Heart left ventricle (tissue), 16 donors: ENCODE results near the gene SHANK3. TPM values are rescaled to one million over a fixed set of nuclear protein-coding genes. Genes with fewer than 3 reads are reported as not detected.

Source experiments
- ATAC-seq, 4 donors: fragments of 200-7000 bp; cut with Tn5 transposase; one replicate each; pipeline ENCODE4 v1.9.1; 2020 to 2022; ENCODE audit warnings: moderate library complexity in 4 of 4, mild to moderate bottlenecking in 3 of 4, moderate number of reproducible peaks in 1 of 4
- DNase-seq, 5 donors: peaks; one replicate each; pipeline ENCODE4 v3.0.0-alpha.2; 2020
- H3K27ac ChIP-seq, 12 donors: fragments of 200-600 bp; sonication (generic) in 4 of 12; one replicate each; pipeline versions ENCODE4 v1.5.0 to v1.8.0; 2016 to 2022; ENCODE audit warnings: mild to moderate bottlenecking in 2 of 12
- H3K27me3 ChIP-seq, 9 donors: fragments of 200-600 bp; sonication (generic) in 2 of 9; one replicate each; pipeline versions ENCODE4 v1.5.1 to v1.8.0; 2016 to 2022; ENCODE audit warnings: mild to moderate bottlenecking in 3 of 9
- H3K36me3 ChIP-seq, 9 donors: fragments of 200-600 bp; sonication (generic) in 2 of 9; one replicate each; pipeline versions ENCODE4 v1.5.0 to v1.8.0; 2018 to 2022; ENCODE audit warnings: mild to moderate bottlenecking in 2 of 9
- H3K4me1 ChIP-seq, 12 donors: fragments of 200-600 bp; sonication (generic) in 4 of 12; one replicate each; pipeline versions ENCODE4 v1.5.0 to v1.8.0; 2016 to 2022; ENCODE audit warnings: mild to moderate bottlenecking in 3 of 12
- H3K4me3 ChIP-seq, 12 donors: fragments of 200-600 bp; sonication (generic) in 4 of 12; one replicate each; pipeline versions ENCODE4 v1.5.0 to v1.8.0; 2017 to 2022; ENCODE audit warnings: mild to moderate bottlenecking in 9 of 12, moderate library complexity in 4 of 12
- H3K9me3 ChIP-seq, 12 donors: fragments of 200-600 bp; sonication (generic) in 4 of 12; one replicate each; pipeline versions ENCODE4 v1.5.0 to v1.8.0; 2016 to 2022; ENCODE audit warnings: mild to moderate bottlenecking in 1 of 12
- CTCF ChIP-seq, 12 donors: fragments of 200-600 bp; sonication (generic) in 4 of 12; IDR thresholded peaks; one replicate each; pipeline versions ENCODE4 v1.5.0 to v1.8.0; 2018 to 2022; ENCODE audit warnings: antibody characterized with exemption in 12 of 12, mild to moderate bottlenecking in 5 of 12
- POLR2A ChIP-seq, 2 donors: fragments of 450-650 bp; IDR thresholded peaks; one replicate each; pipeline ENCODE4 v1.6.1; 2017; ENCODE audit warnings: antibody characterized with exemption in 2 of 2, mild to moderate bottlenecking in 2 of 2, moderate library complexity in 2 of 2
- WGBS, 4 donors: extraction: QIAGEN DNeasy Blood & Tissue Kit in 2 of 4; methylation state at CpG; one replicate each; pipeline versions ENCODE4 v1.1.5 to v1.1.7; 2013 to 2018; 5-methylcytosine and 5-hydroxymethylcytosine counted together
- intact Hi-C, 10 donors: fragments of 100-400 bp; cut with DNase I; formaldehyde crosslinking; loops; one replicate each; pipeline versions ENCODE4 v1.11.1 to v1.14.2; 2022
- polyA plus RNA-seq, 2 donors: library from polyadenylated mRNA; stranded (reverse); fragments of 200-250 nt; gene quantifications; one replicate each; pipeline ENCODE4 v1.2.3, GENCODE V29; 2013
- total RNA-seq, 9 donors: library from RNA; depleted of rRNA in 2 of 9; stranded (reverse); fragments of >200 nt in 2 of 9; fragmentation: NEBNext Ultra II Directional in 3 of 9; extraction: Animal tissue kit (Norgen Biotek cat#: 25700) in 3 of 9; gene quantifications; one replicate each; pipeline versions ENCODE4 v1.1.0 to v1.2.4, GENCODE V29; 2016 to 2023
- donor health status: ischemic (EF 13 %, LVEDD 7.1; RV severe dilation, severe dysfunction).
- donor health status: healthy with polysubstance abuse.
- donor health status: DM: no; HTN: yes; CAD: no.
- donor health status: DM: no; HTN: no; CAD: no.
- donor health status: ischemic (EF 25% LVEDD 6.9; RV normal size, moderate dysfunction).
- donor health status: ischemic (EF 25% LVEDD 5.7; RV mildly dilated, moderate dysfunction).
- donor health status: healthy.
- donor health status: DM: yes; HTN: yes; CAD: no.
- donor health status: ischemic (EF 35%, LVEDD 5.7; RV mildly dilated, moderate dysfunction).
- donor health status: nonischemic (EF 11% LVEDD 7.7; RV severe dilation, severe dysfunction).
- donor health status: DM: yes; HTN: yes; CAD: no.
- donor health status: PGD.
- donor health status: ischemic (EF 29% LVEDD 5.4; RV normal size, mild dysfunction).
- donor health status: nonischemic (EF 23%, LVEDD 6.1; RV moderate dilation, normal function).

The SHANK3 gene
- total and polyA plus RNA-seq, 11 donors = 11.3 to 36.0 (median 21.9) TPM

- Histone ChIP-seq H3K4me3 (no peak overlapping the region), H3K36me3 (peaks cover 0 to 44% (median 8%) of the 10 kb centered on the region in 9 donors), H3K9me3 (no peaks in the 10 kb centered on the region), H3K27ac (peak overlapping the region in 1 of 12 donors; percentile 53), H3K27me3 (no peaks in the 10 kb centered on the region), H3K4me1 (peaks cover 0 to 55% (median 27%) of the 10 kb centered on the region in 12 donors)
- intact Hi-C loops = loop anchor here in 2 of 10 donors (5.0 kb wide), 3 partner anchors 34 to 84 kb away; partner anchors contain the start of genes ARSA (in 1 of the 2) and SHANK3 (in 1 of the 2)
- no peak for ATAC-seq
- WGBS, 4 donors = 88 to 96% (median 95%) methylated on average over 38 of the region's 38 CpGs
- TF ChIP-seq CTCF (IDR thresholded peaks at IDR 0.05) (no peak), POLR2A (IDR thresholded peaks at IDR 0.05) (no peak)
- DNase-seq = peak in 3 of 5 donors; percentile 6 to 27 (median 18)
Measured at GRCh38 chr22:50710886-50711285, 38.3 kb downstream of the SHANK3 start.

- Histone ChIP-seq H3K36me3 (peaks cover 0 to 41% (median 4%) of the 10 kb centered on the region in 9 donors), H3K9me3 (no peaks in the 10 kb centered on the region), H3K27ac (peak overlapping the region in 2 of 12 donors; percentile 13 to 53), H3K27me3 (no peaks in the 10 kb centered on the region), H3K4me3 (no peak overlapping the region), H3K4me1 (peaks cover 0 to 55% (median 27%) of the 10 kb centered on the region in 12 donors)
- ATAC-seq (no peak), DNase-seq (peak in 3 of 5 donors; percentile 20 to 55 (median 30))
- intact Hi-C loops = loop anchor here in 2 of 10 donors (5.0 kb wide), 3 partner anchors 34 to 84 kb away; partner anchors contain the start of genes ARSA (in 1 of the 2) and SHANK3 (in 1 of the 2)
- TF ChIP-seq CTCF (IDR thresholded peaks at IDR 0.05) (no peak), POLR2A (IDR thresholded peaks at IDR 0.05) (no peak)
- 68 to 78% (median 72%) methylated on average over 15 to 16 of the region's 16 CpGs for WGBS, 4 donors
Measured at GRCh38 chr22:50711446-50712340, 39.1 kb downstream of the SHANK3 start.

GRCh38 chr22:50712341-50713007, 39.9 kb downstream of the SHANK3 start:
- Histone ChIP-seq H3K27me3 (no peaks in the 10 kb centered on the region), H3K4me3 (no peak overlapping the region), H3K9me3 (no peaks in the 10 kb centered on the region), H3K27ac (peak overlapping the region in 3 of 12 donors; percentile 26 to 52 (median 28)), H3K4me1 (peaks cover 0 to 55% (median 27%) of the 10 kb centered on the region in 12 donors), H3K36me3 (peaks cover 0 to 43% (median 9%) of the 10 kb centered on the region in 9 donors)
- peak in 3 of 5 donors; percentile 25 to 38 (median 25) for DNase-seq
- 50 to 76% (median 69%) methylated on average over 6 to 9 of the region's 9 CpGs for WGBS, 4 donors
- TF ChIP-seq CTCF (IDR thresholded peaks at IDR 0.05) = no peak
- TF ChIP-seq POLR2A (IDR thresholded peaks at IDR 0.05) = no peak
- no peak for ATAC-seq
- intact Hi-C loops = loop anchor here in 2 of 10 donors (5.0 kb wide), 3 partner anchors 35 to 85 kb away; partner anchors contain the start of genes ARSA (in 1 of the 2) and SHANK3 (in 1 of the 2)
